Activated CD8-positive, alpha-beta memory T cell treated with anti-CD3 and anti-CD28 coated beads for 1 hour (primary cell): ENCODE data around the gene TDRD9.
"Not testable (repeated sequence)": the region's sequence is repeated elsewhere in the genome, so short reads cannot be mapped to it uniquely, and the experiment has no call there.

Source experiments
- DNase-seq, 2 donors: peaks; one replicate each; pipeline ENCODE4 v3.0.0-alpha.2; 2020; ENCODE audit warnings: low read depth in 1 of 2; ENCODE audit errors: extremely low read depth in 1 of 2

The TDRD9 gene, protein sequence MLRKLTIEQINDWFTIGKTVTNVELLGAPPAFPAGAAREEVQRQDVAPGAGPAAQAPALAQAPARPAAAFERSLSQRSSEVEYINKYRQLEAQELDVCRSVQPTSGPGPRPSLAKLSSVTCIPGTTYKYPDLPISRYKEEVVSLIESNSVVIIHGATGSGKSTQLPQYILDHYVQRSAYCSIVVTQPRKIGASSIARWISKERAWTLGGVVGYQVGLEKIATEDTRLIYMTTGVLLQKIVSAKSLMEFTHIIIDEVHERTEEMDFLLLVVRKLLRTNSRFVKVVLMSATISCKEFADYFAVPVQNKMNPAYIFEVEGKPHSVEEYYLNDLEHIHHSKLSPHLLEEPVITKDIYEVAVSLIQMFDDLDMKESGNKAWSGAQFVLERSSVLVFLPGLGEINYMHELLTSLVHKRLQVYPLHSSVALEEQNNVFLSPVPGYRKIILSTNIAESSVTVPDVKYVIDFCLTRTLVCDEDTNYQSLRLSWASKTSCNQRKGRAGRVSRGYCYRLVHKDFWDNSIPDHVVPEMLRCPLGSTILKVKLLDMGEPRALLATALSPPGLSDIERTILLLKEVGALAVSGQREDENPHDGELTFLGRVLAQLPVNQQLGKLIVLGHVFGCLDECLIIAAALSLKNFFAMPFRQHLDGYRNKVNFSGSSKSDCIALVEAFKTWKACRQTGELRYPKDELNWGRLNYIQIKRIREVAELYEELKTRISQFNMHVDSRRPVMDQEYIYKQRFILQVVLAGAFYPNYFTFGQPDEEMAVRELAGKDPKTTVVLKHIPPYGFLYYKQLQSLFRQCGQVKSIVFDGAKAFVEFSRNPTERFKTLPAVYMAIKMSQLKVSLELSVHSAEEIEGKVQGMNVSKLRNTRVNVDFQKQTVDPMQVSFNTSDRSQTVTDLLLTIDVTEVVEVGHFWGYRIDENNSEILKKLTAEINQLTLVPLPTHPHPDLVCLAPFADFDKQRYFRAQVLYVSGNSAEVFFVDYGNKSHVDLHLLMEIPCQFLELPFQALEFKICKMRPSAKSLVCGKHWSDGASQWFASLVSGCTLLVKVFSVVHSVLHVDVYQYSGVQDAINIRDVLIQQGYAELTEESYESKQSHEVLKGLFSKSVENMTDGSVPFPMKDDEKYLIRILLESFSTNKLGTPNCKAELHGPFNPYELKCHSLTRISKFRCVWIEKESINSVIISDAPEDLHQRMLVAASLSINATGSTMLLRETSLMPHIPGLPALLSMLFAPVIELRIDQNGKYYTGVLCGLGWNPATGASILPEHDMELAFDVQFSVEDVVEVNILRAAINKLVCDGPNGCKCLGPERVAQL (N-terminal part only)

GRCh38 chr14:103928011-103928890 lies at the start of gene TDRD9:
Gene TDRD9, plus strand, starts transcription at chr14:103928456. Its CDS starts 54 bp downstream, at chr14:103928510.
- DNase-seq, result no peak

DNA sequence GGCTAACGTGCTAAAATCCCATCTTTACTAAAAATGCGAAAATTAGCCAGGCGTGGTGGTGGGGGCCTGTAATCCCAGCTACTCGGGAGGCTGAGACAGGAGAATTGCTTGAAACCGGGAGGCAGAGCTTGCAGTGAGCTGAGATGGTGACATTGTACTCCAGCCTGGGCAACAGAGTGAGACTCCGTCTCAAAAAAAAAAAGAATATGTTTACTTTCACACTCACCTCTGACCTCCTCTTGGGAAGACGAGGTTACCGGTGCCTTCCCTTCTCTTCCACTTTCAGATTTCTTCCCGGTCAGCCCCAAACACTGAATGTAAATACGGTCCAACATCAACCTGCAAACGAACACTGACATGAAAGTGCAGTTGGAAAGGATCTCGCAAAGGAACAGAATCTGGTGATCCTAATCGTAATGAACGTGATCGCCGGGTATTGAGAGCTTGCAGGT lies 49.1 kb upstream of the TDRD9 start:
- DNase-seq, result no peak

DNA sequence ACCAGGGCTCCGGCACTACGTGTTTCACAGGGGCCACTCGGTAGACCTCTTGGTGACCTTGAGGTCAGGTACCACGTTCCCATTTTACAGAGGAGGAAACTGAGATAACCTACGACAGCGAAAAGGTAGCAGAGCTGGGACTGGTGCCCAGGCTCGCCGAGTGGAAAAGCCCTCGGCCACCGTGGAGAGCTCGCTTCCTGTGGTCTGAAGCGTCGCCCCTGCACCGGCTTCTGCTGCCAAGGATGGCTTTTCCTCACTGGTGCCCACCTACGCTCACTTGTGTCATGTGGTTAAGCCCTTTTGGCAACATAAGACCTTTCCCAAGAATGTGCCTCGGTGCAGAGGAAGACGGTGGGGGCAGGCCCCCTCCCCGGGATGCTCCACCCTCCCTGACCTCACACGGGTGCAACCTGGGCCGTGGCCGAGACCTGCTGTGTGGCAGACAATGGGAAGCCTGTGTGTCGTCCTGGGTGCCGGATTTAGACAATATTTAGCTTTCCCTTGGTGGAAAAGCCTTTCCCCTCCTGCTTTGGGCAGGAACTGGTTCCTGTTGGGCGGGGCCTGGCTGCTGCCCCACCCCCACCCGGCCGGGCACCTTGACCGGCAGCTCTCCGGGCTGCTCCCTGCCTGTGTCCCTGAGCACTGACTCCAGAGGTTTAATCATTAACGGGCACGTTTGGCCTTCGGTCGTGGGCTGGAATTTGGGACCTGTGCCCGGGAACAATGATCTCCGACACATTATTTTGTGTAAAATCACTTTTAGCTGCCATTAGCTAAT lies 48.5 kb upstream of the TDRD9 start:
- DNase-seq, result no peak

DNA sequence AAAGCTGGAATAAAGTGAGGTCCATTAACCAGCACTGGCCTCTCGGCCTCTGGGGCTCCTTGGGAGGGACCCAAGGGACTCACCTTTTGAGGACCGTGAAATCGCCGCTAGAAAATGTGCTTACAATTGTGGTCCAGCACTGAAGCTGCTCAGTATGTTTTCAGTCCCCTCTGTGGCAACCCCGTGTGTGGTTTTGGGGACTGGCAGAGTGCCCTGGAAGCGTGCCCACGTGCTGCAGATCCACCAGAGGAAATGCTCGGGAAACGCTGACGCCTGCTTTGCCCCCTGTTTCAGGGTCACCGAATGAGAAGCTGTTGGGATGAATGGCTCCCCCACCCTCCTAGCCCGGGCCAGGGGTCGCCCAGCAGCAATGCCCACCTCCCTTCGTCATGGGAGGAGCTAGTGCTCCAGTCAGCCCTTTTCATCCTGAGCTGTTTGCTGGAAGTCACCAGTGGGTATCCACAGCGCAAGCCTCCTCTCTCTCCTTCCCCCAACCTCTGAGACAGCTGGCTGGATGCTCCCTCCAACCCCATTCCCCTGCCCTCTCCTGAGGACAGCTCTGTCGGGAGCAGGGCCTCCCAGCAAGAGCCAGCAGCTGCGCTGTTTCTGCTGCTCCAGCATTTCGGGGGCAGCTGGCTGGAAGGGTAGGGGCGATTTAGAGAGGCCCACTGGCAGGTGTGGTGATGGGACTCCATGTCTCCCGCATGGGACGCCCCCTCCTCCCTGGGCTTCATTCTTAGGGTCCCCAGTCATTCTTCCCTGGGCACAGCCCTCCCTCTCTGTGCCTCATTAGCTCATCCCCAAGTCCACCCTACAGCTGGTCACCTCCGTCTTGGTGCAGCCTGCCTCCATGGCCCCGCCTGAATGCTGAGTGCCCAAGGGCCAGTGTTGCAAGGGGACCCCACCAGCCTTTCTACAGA lies 47.6 kb upstream of the TDRD9 start:
- no peak for DNase-seq

GRCh38 chr14:103881268-103882201 lies 46.7 kb upstream of the TDRD9 start:
- no peak for DNase-seq

DNA sequence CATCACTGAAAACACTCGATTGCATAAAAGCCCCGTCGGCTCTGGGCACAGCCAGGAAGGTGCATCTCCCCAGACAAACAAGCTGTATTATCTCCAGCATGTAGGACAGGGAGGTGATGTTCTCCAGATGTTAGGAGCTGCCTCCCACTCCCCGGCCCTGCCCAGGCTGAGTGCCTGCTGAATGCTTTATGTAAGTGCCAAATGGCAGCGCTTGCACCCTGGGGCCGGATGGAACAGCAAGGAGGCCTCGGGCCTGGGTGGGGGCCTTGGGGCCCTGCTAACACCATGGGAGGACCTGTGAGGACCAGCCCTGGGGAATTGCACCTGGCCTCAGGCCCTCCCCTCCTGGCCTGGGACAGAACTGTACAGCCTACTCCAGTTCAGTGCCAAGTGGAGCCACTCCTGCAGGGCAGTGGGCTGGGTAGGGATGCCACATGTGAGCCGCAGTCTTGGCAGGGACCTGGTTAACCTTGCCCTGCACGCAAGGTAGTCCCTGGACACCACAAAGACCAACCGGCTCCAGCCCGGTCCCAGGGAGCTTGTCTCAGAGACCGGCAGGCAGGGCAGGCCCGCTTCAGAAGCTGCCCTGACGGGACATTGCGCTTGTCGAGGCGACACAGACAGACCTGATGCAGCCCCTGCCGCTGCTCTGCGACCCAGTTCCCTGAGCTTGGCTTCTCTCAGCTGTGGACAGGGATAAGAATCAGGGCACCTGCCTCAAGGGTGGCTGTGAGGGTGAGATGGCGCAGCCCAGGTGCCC lies 45.6 kb upstream of the TDRD9 start:
- no peak for DNase-seq

DNA sequence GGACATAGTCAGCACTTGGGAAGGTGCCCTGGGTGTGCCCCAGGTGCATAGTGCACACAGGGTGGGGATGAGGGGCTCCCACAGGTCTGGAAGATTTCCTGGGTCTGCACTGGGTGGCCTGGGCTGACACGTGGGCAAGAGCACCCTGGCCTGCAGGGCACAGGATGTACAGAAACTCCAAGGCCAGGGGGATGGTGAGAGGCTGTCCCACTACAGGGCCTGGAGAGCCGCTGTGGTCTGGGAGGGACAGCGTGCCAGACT lies 45.1 kb upstream of the TDRD9 start:
- DNase-seq, result no peak

DNA sequence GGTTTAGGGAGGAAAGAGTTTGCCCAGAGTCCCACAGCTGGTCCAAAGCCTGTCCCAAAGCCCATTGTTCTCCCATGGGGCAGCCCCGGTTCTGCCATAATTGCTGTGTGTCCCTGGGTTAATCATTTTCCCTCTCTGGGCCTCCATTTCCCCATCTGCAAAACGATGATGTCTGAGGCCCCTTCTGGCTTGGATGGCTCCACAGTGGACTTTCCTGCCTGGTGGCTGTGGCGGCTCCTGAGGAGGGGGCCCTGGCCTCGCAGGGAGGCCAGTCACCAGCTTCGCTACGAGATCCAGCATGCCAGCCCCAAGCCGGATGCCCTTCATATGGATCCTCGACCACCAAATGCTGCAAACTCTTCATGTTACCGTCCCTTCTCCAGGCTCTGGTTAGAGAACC lies 43.4 kb upstream of the TDRD9 start:
- DNase-seq, result no peak

DNA sequence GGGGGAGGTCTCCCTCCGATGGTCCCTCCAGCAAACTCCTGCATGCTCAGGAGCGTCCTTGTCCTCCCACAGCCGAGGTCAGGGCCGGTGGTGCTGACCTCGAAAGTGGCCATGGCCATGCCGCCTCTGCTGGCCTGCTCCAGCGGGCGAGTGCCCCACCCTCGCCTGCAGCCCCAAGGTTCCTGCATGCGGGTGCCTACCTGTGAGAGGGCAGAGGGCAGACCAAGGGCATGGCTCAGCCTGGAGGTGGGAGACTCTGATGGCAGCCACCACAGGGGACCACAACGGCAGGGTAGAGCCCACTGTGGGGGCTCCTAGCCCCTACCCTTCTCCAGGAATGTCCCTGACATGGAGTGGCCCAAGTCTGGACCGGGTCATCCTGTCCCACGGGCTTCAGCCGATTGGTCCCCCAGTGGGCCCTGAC lies 42.7 kb upstream of the TDRD9 start:
- DNase-seq, result no peak

DNA sequence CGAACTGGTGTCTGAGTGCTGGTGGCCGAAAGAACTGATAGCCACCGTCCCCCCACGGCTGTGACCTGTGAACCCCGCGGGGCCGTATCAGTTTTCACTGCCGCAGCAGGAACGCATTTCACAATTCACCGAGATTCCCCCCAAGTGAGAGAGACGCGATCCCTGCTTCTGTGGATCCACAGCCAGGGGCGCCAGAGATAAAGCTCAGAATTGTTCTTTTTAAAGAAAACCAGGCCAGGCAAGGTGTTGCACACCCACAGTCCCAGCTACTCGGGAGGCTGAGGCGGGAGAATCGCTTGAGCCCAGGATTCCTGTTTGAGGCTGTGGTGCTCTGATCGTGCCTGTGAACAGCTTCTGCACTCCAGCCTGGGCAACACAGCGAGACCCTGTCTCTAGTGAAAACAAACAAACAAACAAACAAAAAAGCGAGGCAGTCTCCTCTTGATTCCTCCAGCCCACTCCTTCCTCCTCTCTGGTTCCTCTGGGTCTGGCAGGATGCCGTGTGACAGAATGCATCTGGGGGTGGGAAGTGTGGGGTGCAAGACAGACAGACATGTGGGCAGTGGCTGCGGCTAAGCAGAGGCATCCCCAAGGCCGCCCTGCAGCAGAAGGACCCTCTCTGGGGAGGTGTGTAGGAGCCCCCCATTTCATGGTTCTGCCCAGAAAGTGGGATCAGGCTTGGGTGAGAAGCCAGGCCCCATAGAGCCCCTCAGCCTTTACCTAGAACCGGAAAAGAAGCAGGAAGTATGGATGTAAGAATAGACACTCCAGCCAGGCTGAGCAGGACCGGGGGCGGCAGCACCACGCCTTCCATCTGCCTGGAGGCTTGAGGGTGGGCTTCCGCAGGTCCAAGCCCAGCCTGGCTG lies 41.7 kb upstream of the TDRD9 start:
- DNase-seq, result no peak

GRCh38 chr14:103887170-103887501 lies 41.1 kb upstream of the TDRD9 start:
- no peak for DNase-seq

DNA sequence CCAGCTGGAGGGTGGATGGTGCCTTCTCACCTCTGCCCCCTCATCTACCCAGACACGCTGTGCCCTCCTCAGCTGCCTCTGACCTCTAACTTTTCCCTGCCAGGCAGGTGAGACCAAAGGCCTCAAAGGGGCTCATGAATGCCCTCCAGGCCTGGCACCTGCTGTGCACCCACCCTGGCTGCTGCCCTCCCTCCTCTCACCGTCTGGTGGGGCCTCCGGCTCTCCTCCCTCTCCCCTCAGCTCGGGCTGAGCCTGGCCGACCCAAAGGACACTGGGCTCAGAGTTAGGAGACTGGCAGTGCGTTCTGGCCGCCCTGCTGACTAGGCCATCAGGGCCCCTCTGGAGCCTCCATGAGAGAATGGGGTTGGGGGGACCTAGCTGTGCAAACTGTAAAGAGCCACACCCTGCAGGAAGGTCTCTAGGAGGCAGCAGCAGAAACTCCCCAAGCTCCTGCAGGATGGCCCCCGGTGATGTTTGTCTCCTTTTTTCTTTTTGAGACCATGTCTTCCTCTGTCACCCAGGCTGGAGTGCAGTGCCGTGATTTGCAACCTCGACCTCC lies 40.6 kb upstream of the TDRD9 start:
- no peak for DNase-seq

DNA sequence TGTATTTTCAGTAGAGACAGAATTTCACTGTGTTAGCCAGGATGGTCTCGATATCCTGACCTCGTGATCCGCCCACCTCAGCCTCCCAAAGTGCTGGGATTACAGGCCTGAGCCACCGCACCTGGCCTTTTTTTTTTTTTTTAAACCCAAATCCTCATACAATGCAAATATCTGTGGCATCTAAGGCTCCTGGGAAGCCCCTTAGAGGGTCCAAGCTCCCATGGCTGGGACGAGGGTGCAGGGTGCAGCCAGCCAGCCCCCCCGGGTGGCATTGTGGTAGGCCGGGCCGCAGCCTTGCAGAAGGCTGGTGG lies 39.3 kb upstream of the TDRD9 start:
- DNase-seq, result not testable (repeated sequence)

DNA sequence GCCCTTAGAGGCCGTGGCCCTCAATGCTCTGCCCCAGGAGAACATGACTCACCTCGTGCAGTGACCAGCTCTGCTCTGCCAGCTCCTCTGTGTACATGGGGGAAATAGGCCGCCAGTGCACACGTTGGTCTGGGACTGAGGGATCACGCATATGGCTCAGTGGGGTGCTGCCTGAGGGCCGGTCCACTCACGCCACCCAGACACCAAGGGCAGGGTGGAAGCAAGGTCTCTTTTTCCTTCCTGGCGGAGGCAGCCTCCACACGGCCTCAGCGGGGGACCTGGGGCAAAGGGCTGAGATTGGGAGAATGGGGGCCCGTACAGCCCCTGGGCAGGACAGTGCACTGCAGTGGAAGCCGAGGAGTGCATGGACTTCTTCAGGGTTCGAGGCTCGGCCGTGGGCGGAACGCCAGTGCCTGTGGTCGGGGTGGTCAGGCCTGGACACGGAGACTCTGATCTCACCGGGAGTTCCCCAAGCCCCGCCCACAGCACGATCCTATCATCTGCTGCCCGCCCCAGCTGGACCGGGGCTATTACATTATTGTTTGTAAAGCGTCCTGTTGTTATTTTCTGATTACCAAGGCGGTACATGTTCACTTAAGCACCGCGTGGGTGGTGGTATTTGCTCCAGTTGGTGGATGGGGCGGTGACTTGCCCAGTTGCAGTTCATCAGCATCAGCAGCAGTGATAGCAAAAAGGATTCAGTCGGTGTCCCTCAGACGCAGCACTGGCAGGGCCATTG lies 38.8 kb upstream of the TDRD9 start:
- DNase-seq, result no peak

- DNase-seq, result no peak
These were observed 38.2 kb upstream of the TDRD9 start for GRCh38 chr14:103890052-103890371.
